Left lobe of liver (tissue), 2 donors: ENCODE measurements around the gene ZNF219. TPM values are rescaled to one million over a fixed set of nuclear protein-coding genes. Genes with fewer than 3 reads are reported as not detected.

Experiments
- ATAC-seq: fragments of 200-7000 bp; cut with Tn5 transposase; one replicate; pipeline ENCODE4 v1.9.1; 2020; ENCODE audit warnings: mild to moderate bottlenecking, moderate library complexity
- DNase-seq: peaks from one replicate; pipeline ENCODE4 v3.0.0-alpha.2; 2020; ENCODE audit warnings: low spot score
- total RNA-seq: library from RNA; stranded (reverse); gene quantifications from one replicate; pipeline ENCODE4 v1.2.1, GENCODE V29; 2021
- donor health status: DM: no; HTN: no; CAD: no; lungs with moderate emphysema.
- donor health status: DM: no; HTN: yes; CAD: no.

ZNF219 gene
- total RNA-seq, 1 donor from 2014 or later = 8.0 TPM

DNA sequence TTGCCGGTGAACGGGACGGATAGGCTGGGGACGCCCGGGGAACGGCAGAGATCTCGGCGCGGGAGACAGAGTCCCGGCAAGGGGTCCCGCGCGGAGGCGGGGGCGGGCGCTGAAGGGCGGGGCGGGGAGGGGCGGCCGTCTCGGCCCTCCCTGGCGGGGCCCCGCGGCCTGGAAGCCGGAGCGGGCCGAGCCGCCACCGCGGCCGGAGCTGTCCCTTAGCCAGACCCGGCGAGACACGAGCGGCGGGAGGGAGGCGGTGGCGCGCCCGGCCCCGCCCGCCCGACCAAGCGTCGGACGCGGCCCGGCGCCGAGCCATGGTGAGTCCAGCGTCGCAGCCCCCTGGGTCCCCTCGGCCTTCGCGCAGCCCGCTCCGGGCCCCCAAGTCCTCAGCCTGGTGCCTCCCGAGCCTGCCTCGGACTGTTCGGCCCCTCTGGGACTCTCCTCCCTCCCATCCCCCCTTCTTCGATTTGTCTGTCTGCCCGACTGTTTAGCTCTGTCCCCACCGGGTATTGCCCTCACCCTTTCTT, 28.3 kb downstream of the ZNF219 start, which contains the start of gene ARHGEF40:
Gene ARHGEF40, plus strand, starts transcription at position 222 of the 527 bp plus-strand sequence. Its CDS starts 93 bp downstream, at position 315.
- ATAC-seq = peak; percentile 73

GRCh38 chr14:21069388-21070082, 28.9 kb downstream of the ZNF219 start:
- DNase-seq (no peak), ATAC-seq (no peak)

More for the DNA sequence above, 28.3 kb downstream of the ZNF219 start, which contains the start of gene ARHGEF40:
- peak; percentile 77 for DNase-seq

- ATAC-seq (peak; percentile 24), DNase-seq (no peak)
Observed at GRCh38 chr14:21068521-21069387, 29.7 kb downstream of the ZNF219 start.

GRCh38 chr14:21066882-21067502, 31.5 kb downstream of the ZNF219 start:
- DNase-seq = no peak
- no peak for ATAC-seq

- DNase-seq = no peak
- peak; percentile 12 for ATAC-seq
Observed at GRCh38 chr14:21063479-21063878, 35.0 kb downstream of the ZNF219 start.

- ATAC-seq (peak; percentile 14), DNase-seq (no peak)
Observed at GRCh38 chr14:21061347-21061668, 37.1 kb downstream of the ZNF219 start.

GRCh38 chr14:21060614-21061346, 37.7 kb downstream of the ZNF219 start:
- ATAC-seq (peak; percentile 64), DNase-seq (no peak)

GRCh38 chr14:21059842-21060613, 38.4 kb downstream of the ZNF219 start:
- DNase-seq = no peak
- no peak for ATAC-seq

GRCh38 chr14:21058903-21059302, 39.6 kb downstream of the ZNF219 start:
- DNase-seq = no peak
- no peak for ATAC-seq

- no peak for ATAC-seq
- DNase-seq = no peak
Observed at GRCh38 chr14:21057803-21058675, 40.4 kb downstream of the ZNF219 start, which contains the start of gene RNASE8. Gene RNASE8, plus strand, starts transcription at chr14:21057822. Its CDS starts 71 bp downstream, at chr14:21057893.

GRCh38 chr14:21056520-21057163, 41.8 kb downstream of the ZNF219 start:
- no peak for DNase-seq
- ATAC-seq = no peak

GRCh38 chr14:21055432-21056117, 42.9 kb downstream of the ZNF219 start:
- ATAC-seq (peak; percentile 84), DNase-seq (peak; percentile 89)

DNA sequence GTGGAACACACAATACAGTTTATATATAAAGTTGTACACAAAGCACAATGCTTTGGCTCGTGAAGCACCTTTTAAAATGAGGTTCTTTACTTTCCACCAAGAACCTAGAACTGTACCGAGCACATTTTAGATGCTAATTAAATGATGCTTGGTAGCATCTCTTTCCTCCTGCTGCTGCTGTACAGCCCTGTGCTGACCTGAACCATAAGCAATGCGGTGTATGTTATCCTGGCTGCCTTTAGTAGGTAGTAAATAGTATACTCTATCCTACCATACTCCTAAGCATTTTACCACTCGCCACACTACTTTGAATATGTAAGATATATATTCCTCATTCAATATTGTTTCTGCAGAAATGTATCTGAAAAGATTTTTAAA, 43.7 kb downstream of the ZNF219 start:
- DNase-seq (no peak), ATAC-seq (peak; percentile 0)

DNA sequence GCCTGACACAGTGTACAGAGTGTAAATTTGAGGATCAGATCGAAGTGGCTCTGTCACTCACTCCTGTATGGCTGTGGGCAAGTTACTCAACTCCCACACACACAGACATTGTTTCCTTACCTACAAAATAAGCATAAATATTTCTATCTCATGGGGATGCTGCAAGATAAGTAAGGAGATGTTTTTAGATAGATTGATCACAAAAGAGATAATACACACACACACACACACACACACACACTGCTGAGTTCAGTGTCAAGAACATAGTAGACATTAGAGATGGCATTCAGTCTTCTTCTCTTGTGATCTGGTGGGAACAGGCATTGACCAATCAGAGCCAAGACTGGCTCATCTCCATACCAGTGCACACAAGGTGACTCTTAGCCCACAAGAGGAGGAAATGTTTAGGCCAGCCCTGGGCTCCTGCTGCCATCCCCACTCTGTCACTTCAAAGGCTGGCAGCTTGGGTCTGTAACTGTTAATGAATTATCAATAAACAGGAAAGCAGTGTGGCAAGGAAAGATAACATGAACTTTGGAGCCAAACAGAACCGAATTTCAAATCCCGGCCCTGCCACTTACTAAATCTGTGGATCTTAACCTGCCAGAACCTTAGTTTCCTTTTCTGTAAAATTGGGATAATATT, 44.2 kb downstream of the ZNF219 start:
- peak; percentile 86 for DNase-seq
- peak; percentile 77 for ATAC-seq

DNA sequence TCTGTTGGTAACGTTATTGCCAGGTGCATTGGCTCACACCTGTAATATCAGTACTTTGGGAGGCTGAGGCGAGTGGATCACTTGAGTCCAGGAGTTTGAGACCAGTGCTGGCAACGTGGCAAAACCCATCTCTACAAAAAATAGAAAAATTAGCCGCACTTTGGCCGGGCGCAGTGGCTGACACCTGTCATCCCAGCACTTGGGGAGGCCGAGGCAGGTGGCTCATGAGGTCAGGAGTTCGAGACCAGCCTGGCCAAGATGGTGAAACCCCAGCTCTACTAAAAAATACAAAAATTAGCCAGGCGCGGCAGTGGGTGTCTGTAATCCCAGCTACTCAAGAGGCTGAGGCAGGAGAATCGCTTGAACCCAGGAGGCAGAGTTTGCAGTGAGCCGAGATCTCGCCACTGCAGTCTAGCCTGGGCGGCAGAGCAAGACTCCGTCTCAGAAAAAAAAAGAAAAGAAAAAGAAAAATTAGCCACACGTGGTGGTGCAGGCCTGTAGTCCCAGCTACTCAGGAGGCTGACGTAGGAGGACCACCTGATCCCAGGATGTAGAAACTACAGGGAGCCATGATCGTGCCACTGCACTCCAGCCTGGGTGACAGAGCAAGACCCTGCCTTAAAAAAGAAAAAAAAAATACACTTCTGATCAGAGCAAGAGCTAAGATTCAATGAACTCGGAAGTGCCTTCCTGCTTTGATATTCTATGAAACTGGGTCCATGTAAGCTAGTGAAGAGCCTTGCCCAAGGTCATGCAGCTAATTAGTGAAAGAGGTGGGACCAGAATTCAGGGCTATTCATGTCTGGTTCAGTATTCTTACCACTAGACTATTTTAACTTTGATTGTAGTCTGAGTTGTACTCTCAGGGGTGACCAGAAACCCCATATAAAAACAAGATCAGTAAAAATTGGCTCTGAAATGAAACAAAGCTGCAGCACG, 45.0 kb downstream of the ZNF219 start:
- ATAC-seq (peak; percentile 6), DNase-seq (no peak)

DNA sequence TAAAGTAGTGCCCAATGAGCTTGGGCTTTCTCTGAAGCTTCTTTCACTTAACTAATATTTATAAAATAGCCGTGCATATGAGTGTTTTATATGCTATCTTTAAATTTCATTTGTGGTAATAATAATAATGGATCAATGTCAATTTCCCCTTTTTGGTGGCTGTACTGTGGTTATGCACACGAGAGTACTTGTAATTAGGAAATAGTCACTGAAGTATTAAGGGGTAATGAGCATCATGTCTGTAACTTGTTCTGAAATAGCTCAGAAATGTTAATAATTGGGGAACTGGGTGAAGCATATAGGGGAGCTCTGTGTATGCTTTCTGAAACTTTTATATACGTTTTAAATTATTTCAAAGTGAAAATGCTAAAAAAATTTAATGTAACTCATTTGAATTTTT, 47.9 kb downstream of the ZNF219 start:
- DNase-seq (no peak), ATAC-seq (no peak)
